Transverse colon (tissue), 4 donors: Measurements from ENCODE around the gene PDXK. TPM values are rescaled to one million over a fixed set of nuclear protein-coding genes. Genes with fewer than 3 reads are reported as not detected.

Source experiments
- DNase-seq: peaks from one replicate; pipeline ENCODE4 v3.0.0-alpha.2; 2019
- H3K27ac ChIP-seq, 4 donors: fragments of 200-600 bp; sonication (generic); 2 replicates each; pipeline ENCODE4 v1.5.1; 2016 to 2018; ENCODE audit warnings: inconsistent platforms in 4 of 4
- H3K27me3 ChIP-seq: fragments of 200-600 bp; sonication (generic); 2 replicates; pipeline ENCODE4 v1.5.1; 2017; ENCODE audit warnings: inconsistent platforms
- H3K36me3 ChIP-seq, 4 donors: fragments of 200-600 bp; sonication (generic); 2 replicates each; pipeline ENCODE4 v1.5.1; 2017 to 2019; ENCODE audit warnings: inconsistent platforms in 4 of 4
- H3K4me1 ChIP-seq, 4 donors: fragments of 200-600 bp; sonication (generic); 2 replicates each; pipeline ENCODE4 v1.5.1; 2017 to 2020; ENCODE audit warnings: inconsistent platforms in 4 of 4
- H3K4me3 ChIP-seq, 4 donors: fragments of 200-600 bp; sonication (generic); 1 replicate in 1 of 4; 2 replicates in 3 of 4; pipeline versions ENCODE4 v1.5.1 to v1.6.1; 2017 to 2019; ENCODE audit warnings: inconsistent platforms in 4 of 4
- H3K9me3 ChIP-seq, 2 donors: fragments of 200-600 bp; sonication (generic); 2 replicates each; pipeline ENCODE4 v1.5.1; 2017 to 2019; ENCODE audit warnings: inconsistent platforms in 2 of 2
- EP300 ChIP-seq: sonication (generic); formaldehyde crosslinking; IDR thresholded peaks from one replicate; pipeline ENCODE4 v1.6.1; 2017; ENCODE audit warnings: antibody characterized with exemption, low read depth
- POLR2A ChIP-seq: fragments of 450-650 bp; IDR thresholded peaks from one replicate; pipeline ENCODE4 v1.6.1; 2016; ENCODE audit warnings: antibody characterized with exemption, mild to moderate bottlenecking, moderate library complexity
- POLR2AphosphoS5 ChIP-seq, 3 donors: sonication (generic); formaldehyde crosslinking; IDR thresholded peaks; one replicate each; pipeline ENCODE4 v1.6.1; 2016; ENCODE audit warnings: antibody characterized with exemption in 3 of 3
- WGBS, 2 donors: methylation state at CpG; one replicate each; pipeline ENCODE4 v1.1.5; 2018; ENCODE audit warnings: low coverage in 1 of 2; 5-methylcytosine and 5-hydroxymethylcytosine counted together
- in situ Hi-C, 4 donors: fragments of 200-750 bp; cut with MboI; loops; one replicate each; pipeline versions ENCODE4 v1.15.0 to v1.15.1; 2017; ENCODE audit warnings: low sequenced_read_pairs in 3 of 4, low pct_ligation_motif_present in 1 of 4, low pct_unique_long_range_greater_than_20kb in 1 of 4
- intact Hi-C: fragments of 100-400 bp; cut with DNase I; formaldehyde crosslinking; loops from one replicate; pipeline ENCODE4 v1.15.1; 2023; ENCODE audit warnings: low total_unique reads
- total RNA-seq, 4 donors: library from RNA; depleted of rRNA; stranded (reverse); fragments of >200 nt; gene quantifications; one replicate each; pipeline ENCODE4 v1.1.0, GENCODE V29; 2016
- TF ChIP-seq, protein P1 (sequence below), 5 experiments: fragments of 200-600 bp in 3 of 5; fragments of 450-650 bp in 2 of 5; sonication (generic) in 3 of 5; IDR thresholded peaks; 1 replicate in 2 of 5; 2 replicates in 3 of 5; pipeline ENCODE4 v1.5.1; 2016 to 2017; ENCODE audit warnings: antibody characterized with exemption in 5 of 5, inconsistent platforms in 3 of 5, mild to moderate bottlenecking in 2 of 5, moderate library complexity in 1 of 5

The PDXK gene
- total RNA-seq, 4 donors from 2014 or later, result 85.8 to 117 (median 103) TPM

DNA sequence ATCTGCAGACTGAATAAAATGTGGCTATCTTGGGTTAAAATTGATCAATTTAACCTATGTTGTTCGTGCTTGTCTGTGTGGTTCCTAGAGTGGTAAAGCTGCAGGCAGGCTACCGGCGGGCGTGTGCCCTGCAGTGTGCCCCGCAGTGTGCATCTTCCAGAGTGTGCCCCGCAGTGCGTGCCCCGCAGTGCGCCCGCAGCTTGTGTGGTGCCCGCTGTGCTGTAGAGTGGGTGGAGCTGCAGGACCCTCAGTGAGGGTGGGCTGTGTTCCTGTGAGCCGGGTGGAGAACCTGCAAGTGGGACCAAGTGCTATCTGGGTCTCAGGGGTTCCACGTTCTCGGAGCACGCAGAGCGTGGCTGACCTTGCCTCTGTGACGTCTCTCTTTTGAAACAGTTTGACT, 81.2 kb downstream of the PDXK start:
- peaks cover 0 to 48% (median 10%) of the 10 kb centered on the region in 4 donors for H3K36me3 ChIP-seq
- no peaks in the 10 kb centered on the region for H3K4me1 ChIP-seq
- H3K27ac ChIP-seq, result no peak overlapping the region
- DNase-seq, result no peak
- no peak for TF ChIP-seq POLR2A
- intact Hi-C loops, result no loop called here
- H3K27me3 ChIP-seq, result no peaks in the 10 kb centered on the region
- H3K4me3 ChIP-seq, result no peak overlapping the region
- 97% methylated on average over 17 of the region's 17 CpGs; no CpG with 5 or more reads in 1 of the 2 donors for WGBS, 2 donors
- H3K9me3 ChIP-seq, result no peaks in the 10 kb centered on the region
- in situ Hi-C loops, result loop anchor here in 2 of 4 donors (25.0 kb wide), 2 partner anchors 137 to 187 kb away; no protein-coding TSS in a partner anchor

GRCh38 chr21:43800566-43800965, 81.6 kb downstream of the PDXK start:
- Histone ChIP-seq H3K4me3 (no peak overlapping the region), H3K9me3 (no peaks in the 10 kb centered on the region), H3K4me1 (no peaks in the 10 kb centered on the region), H3K27me3 (no peaks in the 10 kb centered on the region), H3K36me3 (peaks cover 0 to 48% (median 9%) of the 10 kb centered on the region in 4 donors), H3K27ac (no peak overlapping the region)
- TF ChIP-seq POLR2A, result no peak
- 90% methylated on average over 4 to 14 of the region's 14 CpGs for WGBS, 2 donors
- in situ Hi-C loops, result loop anchor here in 2 of 4 donors (25.0 kb wide), 2 partner anchors 137 to 187 kb away; no protein-coding TSS in a partner anchor
- no peak for DNase-seq
- intact Hi-C loops, result no loop called here

DNA sequence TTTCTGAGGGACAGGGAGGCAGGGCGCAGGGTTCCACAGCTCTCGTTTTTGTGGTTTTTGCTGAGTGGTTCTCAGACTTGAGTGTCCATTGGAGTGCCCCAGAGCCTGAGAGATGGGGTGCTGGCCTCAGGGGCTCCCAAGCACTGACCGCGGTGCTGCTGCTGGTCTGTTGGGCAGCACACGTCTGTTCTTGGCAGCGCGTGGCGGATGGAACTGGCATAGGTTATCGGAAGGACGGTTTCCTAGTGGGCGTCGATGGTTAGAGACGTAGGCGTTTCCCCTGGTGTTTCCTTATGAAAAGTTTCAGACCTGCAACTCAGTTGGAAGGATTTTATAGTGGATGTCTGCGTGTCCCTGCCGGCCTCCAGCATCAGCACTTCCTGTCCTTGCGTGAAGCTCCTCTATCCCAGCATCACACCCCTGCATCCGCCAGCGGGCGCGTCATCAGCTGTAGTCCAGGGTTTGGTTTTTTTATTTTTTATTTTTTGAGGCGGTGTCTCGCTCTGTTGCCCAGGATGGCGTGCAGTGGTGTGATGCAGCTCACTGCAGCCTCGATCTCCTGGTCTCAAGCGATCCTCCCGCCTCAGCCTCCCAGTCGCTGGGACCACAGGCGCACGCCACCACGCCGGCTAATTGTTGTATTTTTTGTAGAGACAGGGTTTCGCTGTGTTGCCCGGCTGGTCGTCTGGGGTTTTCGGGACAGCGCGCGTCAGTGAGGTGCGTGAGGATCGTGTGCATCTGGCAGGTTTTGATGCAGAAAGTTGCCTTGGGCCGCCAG, 82.3 kb downstream of the PDXK start:
- Histone ChIP-seq H3K27me3 (no peaks in the 10 kb centered on the region), H3K9me3 (no peaks in the 10 kb centered on the region), H3K4me1 (no peaks in the 10 kb centered on the region), H3K36me3 (peaks cover 0 to 42% (median 5%) of the 10 kb centered on the region in 4 donors), H3K4me3 (no peak overlapping the region), H3K27ac (no peak overlapping the region)
- DNase-seq, result no peak
- in situ Hi-C loops, result loop anchor here in 2 of 4 donors (25.0 kb wide), 2 partner anchors 136 to 186 kb away; no protein-coding TSS in a partner anchor
- no peak for TF ChIP-seq POLR2A
- TF ChIP-seq POLR2AphosphoS5 (IDR thresholded peaks at IDR 0.05), result no peak
- TF ChIP-seq, protein P1, sequence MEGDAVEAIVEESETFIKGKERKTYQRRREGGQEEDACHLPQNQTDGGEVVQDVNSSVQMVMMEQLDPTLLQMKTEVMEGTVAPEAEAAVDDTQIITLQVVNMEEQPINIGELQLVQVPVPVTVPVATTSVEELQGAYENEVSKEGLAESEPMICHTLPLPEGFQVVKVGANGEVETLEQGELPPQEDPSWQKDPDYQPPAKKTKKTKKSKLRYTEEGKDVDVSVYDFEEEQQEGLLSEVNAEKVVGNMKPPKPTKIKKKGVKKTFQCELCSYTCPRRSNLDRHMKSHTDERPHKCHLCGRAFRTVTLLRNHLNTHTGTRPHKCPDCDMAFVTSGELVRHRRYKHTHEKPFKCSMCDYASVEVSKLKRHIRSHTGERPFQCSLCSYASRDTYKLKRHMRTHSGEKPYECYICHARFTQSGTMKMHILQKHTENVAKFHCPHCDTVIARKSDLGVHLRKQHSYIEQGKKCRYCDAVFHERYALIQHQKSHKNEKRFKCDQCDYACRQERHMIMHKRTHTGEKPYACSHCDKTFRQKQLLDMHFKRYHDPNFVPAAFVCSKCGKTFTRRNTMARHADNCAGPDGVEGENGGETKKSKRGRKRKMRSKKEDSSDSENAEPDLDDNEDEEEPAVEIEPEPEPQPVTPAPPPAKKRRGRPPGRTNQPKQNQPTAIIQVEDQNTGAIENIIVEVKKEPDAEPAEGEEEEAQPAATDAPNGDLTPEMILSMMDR (IDR thresholded peaks at IDR 0.05), result no peak
- TF ChIP-seq EP300, result no peak
- intact Hi-C loops, result no loop called here
- WGBS, 2 donors, result 94 to 100% methylated on average over 1 to 42 of the region's 42 CpGs

- Histone ChIP-seq H3K36me3 (peaks cover 0 to 28% (median 5%) of the 10 kb centered on the region in 4 donors), H3K9me3 (no peaks in the 10 kb centered on the region), H3K4me1 (no peaks in the 10 kb centered on the region), H3K4me3 (no peak overlapping the region), H3K27ac (no peak overlapping the region), H3K27me3 (no peaks in the 10 kb centered on the region)
- no peak for TF ChIP-seq POLR2AphosphoS5 (IDR thresholded peaks at IDR 0.05)
- no peak for TF ChIP-seq EP300
- TF ChIP-seq POLR2A, result no peak
- TF ChIP-seq, protein P1 (IDR thresholded peaks at IDR 0.05), result no peak
- 96 to 100% methylated on average over 2 to 14 of the region's 14 CpGs for WGBS, 2 donors
- intact Hi-C loops (no loop called here), in situ Hi-C loops (loop anchor here in 2 of 4 donors (25.0 kb wide), 2 partner anchors 134 to 184 kb away; no protein-coding TSS in a partner anchor)
- DNase-seq, result no peak
Observed at GRCh38 chr21:43802713-43803313, 83.9 kb downstream of the PDXK start.
